Vagina (tissue), 2 donors: Measurements from ENCODE around the gene SHCBP1L.

Experiments
- CTCF ChIP-seq, 3 experiments: fragments of 450-650 bp in 2 of 3; fragments of 200-600 bp in 1 of 3; sonication (generic) in 1 of 3; IDR thresholded peaks; one replicate each; pipeline ENCODE4 v1.5.1; 2017 to 2019; ENCODE audit warnings: antibody characterized with exemption in 3 of 3, mild to moderate bottlenecking in 2 of 3, moderate library complexity in 2 of 3
- POLR2A ChIP-seq, 2 donors: fragments of 450-650 bp; IDR thresholded peaks; one replicate each; pipeline ENCODE4 v1.6.1; 2017; ENCODE audit warnings: antibody characterized with exemption in 2 of 2, mild to moderate bottlenecking in 2 of 2, moderate library complexity in 2 of 2
- POLR2AphosphoS5 ChIP-seq, 2 donors: sonication (generic); formaldehyde crosslinking; IDR thresholded peaks; one replicate each; pipeline ENCODE4 v1.9.0; 2017; ENCODE audit warnings: antibody characterized with exemption in 2 of 2, mild to moderate bottlenecking in 2 of 2, low read depth in 1 of 2; ENCODE audit not compliant: insufficient read depth in 1 of 2

- no peak for TF ChIP-seq CTCF (IDR thresholded peaks at IDR 0.05)
- TF ChIP-seq POLR2AphosphoS5 (IDR thresholded peaks at IDR 0.05; ENCODE audit: insufficient read depth in 1 of 2, low read depth in 1 of 2): no peak
- TF ChIP-seq POLR2A (IDR thresholded peaks at IDR 0.05): no peak
Observed at GRCh38 chr1:182897696-182898095, 55.3 kb downstream of the SHCBP1L start.
